IMR-90 (cell line): ENCODE results near the gene DPH3.

ENCODE experiments used
- BHLHE40 ChIP-seq: fragments of 150-350 bp; IDR thresholded peaks from 2 replicates; pipeline ENCODE4 v1.6.1; 2016; ENCODE audit warnings: mild to moderate bottlenecking, low read depth, low read length
- CEBPB ChIP-seq: IDR thresholded peaks from 2 replicates; pipeline ENCODE4 v1.6.1; 2012; ENCODE audit warnings: low read depth, low read length, improper control_type of control experiment
- CHD1 ChIP-seq: IDR thresholded peaks from 2 replicates; pipeline ENCODE4 v1.6.1; 2012; ENCODE audit warnings: low read depth, low read length, improper control_type of control experiment
- FOS ChIP-seq: fragments of 150-350 bp; IDR thresholded peaks from 2 replicates; pipeline ENCODE4 v1.6.1; 2016; ENCODE audit warnings: low read depth, low read length
- MAZ ChIP-seq: IDR thresholded peaks from 2 replicates; pipeline ENCODE4 v1.6.1; 2012; ENCODE audit warnings: low read depth, mild to moderate bottlenecking, low read length, improper control_type of control experiment, moderate library complexity, borderline replicate concordance
- NFE2L2 ChIP-seq: fragments of 150-350 bp; IDR thresholded peaks from 2 replicates; pipeline ENCODE4 v1.6.1; 2016; ENCODE audit warnings: low read depth, mild to moderate bottlenecking, low read length
- POLR2A ChIP-seq: IDR thresholded peaks from 2 replicates; pipeline ENCODE4 v1.6.1; 2012; ENCODE audit warnings: mild to moderate bottlenecking, low read depth, low read length
- RCOR1 ChIP-seq: IDR thresholded peaks from 2 replicates; pipeline ENCODE4 v1.6.1; 2012; ENCODE audit warnings: mild to moderate bottlenecking, low read length, improper control_type of control experiment; ENCODE audit not compliant: insufficient replicate concordance
- SMC3 ChIP-seq: fragments of 150-350 bp; IDR thresholded peaks from 2 replicates; pipeline ENCODE4 v1.6.1; 2016; ENCODE audit warnings: low read depth, mild to moderate bottlenecking, antibody characterized with exemption, low read length, moderate library complexity
- TF ChIP-seq, protein P1 (sequence below): conservative IDR thresholded peaks from 2 replicates; pipeline ENCODE4 v1.5.1; 2012; ENCODE audit warnings: mild to moderate bottlenecking, low read depth, low read length, improper control_type of control experiment
- TF ChIP-seq, protein P2 (sequence below): fragments of 150-350 bp; IDR thresholded peaks from 2 replicates; pipeline ENCODE4 v1.6.1; 2017; ENCODE audit warnings: mild to moderate bottlenecking, antibody characterized with exemption, low read length, low read depth

DNA sequence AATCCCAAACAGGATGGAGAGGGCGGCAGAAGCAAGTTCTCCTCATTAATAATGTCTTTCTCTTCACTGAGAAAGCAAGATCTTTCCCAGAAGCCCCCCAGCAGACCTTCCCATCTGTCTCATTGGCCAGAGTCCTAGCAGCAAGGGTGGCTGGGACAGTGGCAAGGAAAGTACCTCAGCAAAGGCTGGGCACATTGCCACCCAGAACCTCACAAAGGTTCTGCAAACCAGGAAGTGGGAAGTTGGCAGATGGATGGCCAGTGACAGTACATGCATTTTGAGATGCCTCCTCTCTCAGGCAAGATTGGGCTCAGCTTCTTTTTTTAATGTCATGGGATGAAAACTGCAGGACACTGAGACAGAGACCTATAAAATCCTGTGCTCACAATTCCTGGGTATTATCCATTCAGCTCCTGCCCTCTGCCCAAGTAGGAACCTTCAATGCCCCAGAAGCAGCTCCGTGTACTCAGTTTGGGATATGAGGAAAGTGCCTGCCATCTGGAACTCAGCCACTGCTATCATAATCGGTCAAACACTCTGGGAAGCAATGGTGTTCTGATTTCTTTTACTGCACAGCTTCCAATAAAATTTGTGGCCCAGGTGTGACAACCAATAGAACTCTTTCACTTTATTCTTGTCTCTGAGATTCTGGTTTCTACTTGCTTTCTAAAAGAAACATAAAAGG is 25.5 kb downstream of the DPH3 start:
- TF ChIP-seq, protein P1, sequence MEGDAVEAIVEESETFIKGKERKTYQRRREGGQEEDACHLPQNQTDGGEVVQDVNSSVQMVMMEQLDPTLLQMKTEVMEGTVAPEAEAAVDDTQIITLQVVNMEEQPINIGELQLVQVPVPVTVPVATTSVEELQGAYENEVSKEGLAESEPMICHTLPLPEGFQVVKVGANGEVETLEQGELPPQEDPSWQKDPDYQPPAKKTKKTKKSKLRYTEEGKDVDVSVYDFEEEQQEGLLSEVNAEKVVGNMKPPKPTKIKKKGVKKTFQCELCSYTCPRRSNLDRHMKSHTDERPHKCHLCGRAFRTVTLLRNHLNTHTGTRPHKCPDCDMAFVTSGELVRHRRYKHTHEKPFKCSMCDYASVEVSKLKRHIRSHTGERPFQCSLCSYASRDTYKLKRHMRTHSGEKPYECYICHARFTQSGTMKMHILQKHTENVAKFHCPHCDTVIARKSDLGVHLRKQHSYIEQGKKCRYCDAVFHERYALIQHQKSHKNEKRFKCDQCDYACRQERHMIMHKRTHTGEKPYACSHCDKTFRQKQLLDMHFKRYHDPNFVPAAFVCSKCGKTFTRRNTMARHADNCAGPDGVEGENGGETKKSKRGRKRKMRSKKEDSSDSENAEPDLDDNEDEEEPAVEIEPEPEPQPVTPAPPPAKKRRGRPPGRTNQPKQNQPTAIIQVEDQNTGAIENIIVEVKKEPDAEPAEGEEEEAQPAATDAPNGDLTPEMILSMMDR = no peak
- TF ChIP-seq BHLHE40 = no peak
- no peak for TF ChIP-seq RCOR1
- no peak for TF ChIP-seq CEBPB
- no peak for TF ChIP-seq CHD1
- TF ChIP-seq POLR2A = no peak
- no peak for TF ChIP-seq FOS
- TF ChIP-seq, protein P2, sequence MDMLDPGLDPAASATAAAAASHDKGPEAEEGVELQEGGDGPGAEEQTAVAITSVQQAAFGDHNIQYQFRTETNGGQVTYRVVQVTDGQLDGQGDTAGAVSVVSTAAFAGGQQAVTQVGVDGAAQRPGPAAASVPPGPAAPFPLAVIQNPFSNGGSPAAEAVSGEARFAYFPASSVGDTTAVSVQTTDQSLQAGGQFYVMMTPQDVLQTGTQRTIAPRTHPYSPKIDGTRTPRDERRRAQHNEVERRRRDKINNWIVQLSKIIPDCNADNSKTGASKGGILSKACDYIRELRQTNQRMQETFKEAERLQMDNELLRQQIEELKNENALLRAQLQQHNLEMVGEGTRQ = no peak
- TF ChIP-seq SMC3 = no peak
- TF ChIP-seq NFE2L2 = no peak
- no peak for TF ChIP-seq MAZ
